GM23338 (cell line): ENCODE measurements around the gene ACSL6.

ENCODE experiments used
- CREB1 ChIP-seq: fragments of 250-450 bp; sonication (Bioruptor Pico); IDR thresholded peaks from 2 replicates; pipeline ENCODE4 v1.5.0; 2020; ENCODE audit warnings: low read depth, mild to moderate bottlenecking, moderate library complexity
- EZH2 ChIP-seq: fragments of 200-600 bp; sonication (generic); IDR thresholded peaks from one replicate; pipeline ENCODE4 v1.8.0; 2017; ENCODE audit warnings: antibody characterized with exemption, mild to moderate bottlenecking, low read depth; ENCODE audit not compliant: unreplicated experiment
- EZH2phosphoT487 ChIP-seq: fragments of 200-600 bp; sonication (generic); IDR thresholded peaks from one replicate; pipeline ENCODE4 v1.8.1; 2018; ENCODE audit warnings: antibody characterized with exemption; ENCODE audit not compliant: unreplicated experiment
- JUNB ChIP-seq: IDR thresholded peaks from one replicate; pipeline ENCODE4 v1.6.1; 2016; ENCODE audit warnings: antibody characterized with exemption; ENCODE audit not compliant: unreplicated experiment
- POLR2AphosphoS5 ChIP-seq: IDR thresholded peaks from 2 replicates; pipeline ENCODE4 v1.6.1; 2016; ENCODE audit warnings: antibody characterized with exemption, low read depth
- ZNF114 ChIP-seq: fragments of 250-450 bp; sonication (Bioruptor Pico); IDR thresholded peaks from 2 replicates; pipeline ENCODE4 v1.5.0; 2020; ENCODE audit warnings: mild to moderate bottlenecking, moderate library complexity
- ZNF331 ChIP-seq: fragments of 250-450 bp; sonication (Bioruptor Pico); IDR thresholded peaks from 2 replicates; pipeline ENCODE4 v1.5.0; 2020; ENCODE audit warnings: low read depth, mild to moderate bottlenecking, moderate library complexity
- TF ChIP-seq, protein P1 (sequence below), 2 experiments: fragments of 200-600 bp in 1 of 2; sonication (generic) in 1 of 2; conservative IDR thresholded peaks; 2 replicates each; pipeline versions ENCODE4 v1.5.1 to v1.6.1; 2016 to 2017; ENCODE audit warnings: antibody characterized with exemption in 2 of 2, low read depth in 2 of 2, mild to moderate bottlenecking in 2 of 2, moderate library complexity in 1 of 2
- TF ChIP-seq, protein P2 (sequence below): IDR thresholded peaks from one replicate; pipeline ENCODE4 v1.6.1; 2018; ENCODE audit warnings: antibody characterized with exemption; ENCODE audit not compliant: unreplicated experiment
- TF ChIP-seq, protein P3 (sequence below): fragments of 250-450 bp; sonication (Bioruptor Pico); IDR thresholded peaks from 2 replicates; pipeline ENCODE4 v1.5.0; 2020; ENCODE audit warnings: mild to moderate bottlenecking, moderate library complexity

DNA sequence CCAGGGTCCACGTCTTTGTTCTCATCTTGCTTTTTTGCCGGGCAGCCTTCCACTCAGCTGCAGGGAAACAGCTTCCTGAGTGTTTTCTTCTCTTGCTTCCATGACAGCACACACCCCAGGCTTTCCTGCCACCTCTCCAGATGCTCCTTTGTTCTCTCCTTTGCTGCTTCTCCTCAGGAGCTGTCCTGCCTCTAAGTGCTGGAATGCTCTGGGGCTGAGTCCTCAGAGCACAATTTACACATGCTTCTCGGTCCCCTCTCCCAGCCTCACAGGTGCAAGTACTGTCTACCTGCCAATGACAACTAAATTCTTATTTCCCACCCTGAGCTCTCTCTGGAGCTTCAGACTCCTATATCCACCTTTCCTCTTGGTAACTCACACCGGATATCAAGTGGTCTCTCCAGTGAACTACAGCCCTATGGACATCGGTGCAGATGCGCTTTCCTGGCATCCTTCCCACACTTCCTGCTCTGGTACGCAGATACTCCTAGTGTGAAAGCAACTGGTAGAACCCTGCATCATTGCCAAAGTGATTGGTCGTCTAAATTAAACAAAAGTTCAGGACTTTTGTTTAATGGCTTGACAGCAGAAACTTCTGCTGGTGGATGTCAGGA lies 13.4 kb upstream of the ACSL6 start:
- no peak for TF ChIP-seq ZNF114 (CRISPR knock-in tag)
- no peak for TF ChIP-seq EZH2
- TF ChIP-seq, protein P1, sequence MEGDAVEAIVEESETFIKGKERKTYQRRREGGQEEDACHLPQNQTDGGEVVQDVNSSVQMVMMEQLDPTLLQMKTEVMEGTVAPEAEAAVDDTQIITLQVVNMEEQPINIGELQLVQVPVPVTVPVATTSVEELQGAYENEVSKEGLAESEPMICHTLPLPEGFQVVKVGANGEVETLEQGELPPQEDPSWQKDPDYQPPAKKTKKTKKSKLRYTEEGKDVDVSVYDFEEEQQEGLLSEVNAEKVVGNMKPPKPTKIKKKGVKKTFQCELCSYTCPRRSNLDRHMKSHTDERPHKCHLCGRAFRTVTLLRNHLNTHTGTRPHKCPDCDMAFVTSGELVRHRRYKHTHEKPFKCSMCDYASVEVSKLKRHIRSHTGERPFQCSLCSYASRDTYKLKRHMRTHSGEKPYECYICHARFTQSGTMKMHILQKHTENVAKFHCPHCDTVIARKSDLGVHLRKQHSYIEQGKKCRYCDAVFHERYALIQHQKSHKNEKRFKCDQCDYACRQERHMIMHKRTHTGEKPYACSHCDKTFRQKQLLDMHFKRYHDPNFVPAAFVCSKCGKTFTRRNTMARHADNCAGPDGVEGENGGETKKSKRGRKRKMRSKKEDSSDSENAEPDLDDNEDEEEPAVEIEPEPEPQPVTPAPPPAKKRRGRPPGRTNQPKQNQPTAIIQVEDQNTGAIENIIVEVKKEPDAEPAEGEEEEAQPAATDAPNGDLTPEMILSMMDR (conservative IDR thresholded peaks at IDR 0.05; ENCODE audit: low read depth in 2 of 2): no peak
- TF ChIP-seq POLR2AphosphoS5: no peak
- TF ChIP-seq EZH2phosphoT487: no peak
- TF ChIP-seq, protein P2, sequence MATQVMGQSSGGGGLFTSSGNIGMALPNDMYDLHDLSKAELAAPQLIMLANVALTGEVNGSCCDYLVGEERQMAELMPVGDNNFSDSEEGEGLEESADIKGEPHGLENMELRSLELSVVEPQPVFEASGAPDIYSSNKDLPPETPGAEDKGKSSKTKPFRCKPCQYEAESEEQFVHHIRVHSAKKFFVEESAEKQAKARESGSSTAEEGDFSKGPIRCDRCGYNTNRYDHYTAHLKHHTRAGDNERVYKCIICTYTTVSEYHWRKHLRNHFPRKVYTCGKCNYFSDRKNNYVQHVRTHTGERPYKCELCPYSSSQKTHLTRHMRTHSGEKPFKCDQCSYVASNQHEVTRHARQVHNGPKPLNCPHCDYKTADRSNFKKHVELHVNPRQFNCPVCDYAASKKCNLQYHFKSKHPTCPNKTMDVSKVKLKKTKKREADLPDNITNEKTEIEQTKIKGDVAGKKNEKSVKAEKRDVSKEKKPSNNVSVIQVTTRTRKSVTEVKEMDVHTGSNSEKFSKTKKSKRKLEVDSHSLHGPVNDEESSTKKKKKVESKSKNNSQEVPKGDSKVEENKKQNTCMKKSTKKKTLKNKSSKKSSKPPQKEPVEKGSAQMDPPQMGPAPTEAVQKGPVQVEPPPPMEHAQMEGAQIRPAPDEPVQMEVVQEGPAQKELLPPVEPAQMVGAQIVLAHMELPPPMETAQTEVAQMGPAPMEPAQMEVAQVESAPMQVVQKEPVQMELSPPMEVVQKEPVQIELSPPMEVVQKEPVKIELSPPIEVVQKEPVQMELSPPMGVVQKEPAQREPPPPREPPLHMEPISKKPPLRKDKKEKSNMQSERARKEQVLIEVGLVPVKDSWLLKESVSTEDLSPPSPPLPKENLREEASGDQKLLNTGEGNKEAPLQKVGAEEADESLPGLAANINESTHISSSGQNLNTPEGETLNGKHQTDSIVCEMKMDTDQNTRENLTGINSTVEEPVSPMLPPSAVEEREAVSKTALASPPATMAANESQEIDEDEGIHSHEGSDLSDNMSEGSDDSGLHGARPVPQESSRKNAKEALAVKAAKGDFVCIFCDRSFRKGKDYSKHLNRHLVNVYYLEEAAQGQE: peak; percentile 69
- TF ChIP-seq CREB1: no peak
- TF ChIP-seq ZNF331 (CRISPR knock-in tag): no peak
- no peak for TF ChIP-seq JUNB
- TF ChIP-seq, protein P3, sequence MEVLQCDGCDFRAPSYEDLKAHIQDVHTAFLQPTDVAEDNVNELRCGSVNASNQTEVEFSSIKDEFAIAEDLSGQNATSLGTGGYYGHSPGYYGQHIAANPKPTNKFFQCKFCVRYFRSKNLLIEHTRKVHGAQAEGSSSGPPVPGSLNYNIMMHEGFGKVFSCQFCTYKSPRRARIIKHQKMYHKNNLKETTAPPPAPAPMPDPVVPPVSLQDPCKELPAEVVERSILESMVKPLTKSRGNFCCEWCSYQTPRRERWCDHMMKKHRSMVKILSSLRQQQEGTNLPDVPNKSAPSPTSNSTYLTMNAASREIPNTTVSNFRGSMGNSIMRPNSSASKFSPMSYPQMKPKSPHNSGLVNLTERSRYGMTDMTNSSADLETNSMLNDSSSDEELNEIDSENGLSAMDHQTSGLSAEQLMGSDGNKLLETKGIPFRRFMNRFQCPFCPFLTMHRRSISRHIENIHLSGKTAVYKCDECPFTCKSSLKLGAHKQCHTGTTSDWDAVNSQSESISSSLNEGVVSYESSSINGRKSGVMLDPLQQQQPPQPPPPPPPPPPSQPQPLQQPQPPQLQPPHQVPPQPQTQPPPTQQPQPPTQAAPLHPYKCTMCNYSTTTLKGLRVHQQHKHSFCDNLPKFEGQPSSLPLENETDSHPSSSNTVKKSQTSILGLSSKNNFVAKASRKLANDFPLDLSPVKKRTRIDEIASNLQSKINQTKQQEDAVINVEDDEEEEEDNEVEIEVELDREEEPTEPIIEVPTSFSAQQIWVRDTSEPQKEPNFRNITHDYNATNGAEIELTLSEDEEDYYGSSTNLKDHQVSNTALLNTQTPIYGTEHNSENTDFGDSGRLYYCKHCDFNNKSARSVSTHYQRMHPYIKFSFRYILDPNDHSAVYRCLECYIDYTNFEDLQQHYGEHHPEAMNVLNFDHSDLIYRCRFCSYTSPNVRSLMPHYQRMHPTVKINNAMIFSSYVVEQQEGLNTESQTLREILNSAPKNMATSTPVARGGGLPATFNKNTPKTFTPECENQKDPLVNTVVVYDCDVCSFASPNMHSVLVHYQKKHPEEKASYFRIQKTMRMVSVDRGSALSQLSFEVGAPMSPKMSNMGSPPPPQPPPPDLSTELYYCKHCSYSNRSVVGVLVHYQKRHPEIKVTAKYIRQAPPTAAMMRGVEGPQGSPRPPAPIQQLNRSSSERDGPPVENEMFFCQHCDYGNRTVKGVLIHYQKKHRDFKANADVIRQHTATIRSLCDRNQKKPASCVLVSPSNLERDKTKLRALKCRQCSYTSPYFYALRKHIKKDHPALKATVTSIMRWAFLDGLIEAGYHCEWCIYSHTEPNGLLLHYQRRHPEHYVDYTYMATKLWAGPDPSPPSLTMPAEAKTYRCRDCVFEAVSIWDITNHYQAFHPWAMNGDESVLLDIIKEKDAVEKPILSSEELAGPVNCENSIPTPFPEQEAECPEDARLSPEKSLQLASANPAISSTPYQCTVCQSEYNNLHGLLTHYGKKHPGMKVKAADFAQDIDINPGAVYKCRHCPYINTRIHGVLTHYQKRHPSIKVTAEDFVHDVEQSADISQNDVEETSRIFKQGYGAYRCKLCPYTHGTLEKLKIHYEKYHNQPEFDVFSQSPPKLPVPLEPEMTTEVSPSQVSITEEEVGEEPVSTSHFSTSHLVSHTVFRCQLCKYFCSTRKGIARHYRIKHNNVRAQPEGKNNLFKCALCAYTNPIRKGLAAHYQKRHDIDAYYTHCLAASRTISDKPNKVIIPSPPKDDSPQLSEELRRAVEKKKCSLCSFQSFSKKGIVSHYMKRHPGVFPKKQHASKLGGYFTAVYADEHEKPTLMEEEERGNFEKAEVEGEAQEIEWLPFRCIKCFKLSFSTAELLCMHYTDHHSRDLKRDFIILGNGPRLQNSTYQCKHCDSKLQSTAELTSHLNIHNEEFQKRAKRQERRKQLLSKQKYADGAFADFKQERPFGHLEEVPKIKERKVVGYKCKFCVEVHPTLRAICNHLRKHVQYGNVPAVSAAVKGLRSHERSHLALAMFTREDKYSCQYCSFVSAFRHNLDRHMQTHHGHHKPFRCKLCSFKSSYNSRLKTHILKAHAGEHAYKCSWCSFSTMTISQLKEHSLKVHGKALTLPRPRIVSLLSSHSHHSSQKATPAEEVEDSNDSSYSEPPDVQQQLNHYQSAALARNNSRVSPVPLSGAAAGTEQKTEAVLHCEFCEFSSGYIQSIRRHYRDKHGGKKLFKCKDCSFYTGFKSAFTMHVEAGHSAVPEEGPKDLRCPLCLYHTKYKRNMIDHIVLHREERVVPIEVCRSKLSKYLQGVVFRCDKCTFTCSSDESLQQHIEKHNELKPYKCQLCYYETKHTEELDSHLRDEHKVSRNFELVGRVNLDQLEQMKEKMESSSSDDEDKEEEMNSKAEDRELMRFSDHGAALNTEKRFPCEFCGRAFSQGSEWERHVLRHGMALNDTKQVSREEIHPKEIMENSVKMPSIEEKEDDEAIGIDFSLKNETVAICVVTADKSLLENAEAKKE: peak; percentile 54; the same call in 1 of the 2 replicates
